Esophagus muscularis mucosa (tissue), 3 donors: Measurements from ENCODE around the gene SLC13A2.

Experiments used
- CTCF ChIP-seq, 3 experiments: fragments of 200-600 bp in 2 of 3; fragments of 450-650 bp in 1 of 3; sonication (generic) in 2 of 3; IDR thresholded peaks; one replicate each; pipeline ENCODE4 v1.5.1; 2017 to 2019; ENCODE audit warnings: antibody characterized with exemption in 3 of 3, mild to moderate bottlenecking in 2 of 3, moderate library complexity in 1 of 3
- POLR2AphosphoS5 ChIP-seq, 2 donors: sonication (generic); formaldehyde crosslinking; IDR thresholded peaks; one replicate each; pipeline ENCODE4 v1.6.1; 2017; ENCODE audit warnings: antibody characterized with exemption in 2 of 2

- TF ChIP-seq POLR2AphosphoS5 (IDR thresholded peaks at IDR 0.05) (no peak), CTCF (IDR thresholded peaks at IDR 0.05) (no peak)
These were observed 47.2 kb downstream of the SLC13A2 start for GRCh38 chr17:28520687-28521086.
